Measurements from ENCODE around the gene PISD. TPM values are rescaled to one million over a fixed set of nuclear protein-coding genes. Genes with fewer than 3 reads are reported as not detected.

The PISD gene
- total RNA-seq, 1 experiment from 2014 or later: 16.7 TPM

DNA sequence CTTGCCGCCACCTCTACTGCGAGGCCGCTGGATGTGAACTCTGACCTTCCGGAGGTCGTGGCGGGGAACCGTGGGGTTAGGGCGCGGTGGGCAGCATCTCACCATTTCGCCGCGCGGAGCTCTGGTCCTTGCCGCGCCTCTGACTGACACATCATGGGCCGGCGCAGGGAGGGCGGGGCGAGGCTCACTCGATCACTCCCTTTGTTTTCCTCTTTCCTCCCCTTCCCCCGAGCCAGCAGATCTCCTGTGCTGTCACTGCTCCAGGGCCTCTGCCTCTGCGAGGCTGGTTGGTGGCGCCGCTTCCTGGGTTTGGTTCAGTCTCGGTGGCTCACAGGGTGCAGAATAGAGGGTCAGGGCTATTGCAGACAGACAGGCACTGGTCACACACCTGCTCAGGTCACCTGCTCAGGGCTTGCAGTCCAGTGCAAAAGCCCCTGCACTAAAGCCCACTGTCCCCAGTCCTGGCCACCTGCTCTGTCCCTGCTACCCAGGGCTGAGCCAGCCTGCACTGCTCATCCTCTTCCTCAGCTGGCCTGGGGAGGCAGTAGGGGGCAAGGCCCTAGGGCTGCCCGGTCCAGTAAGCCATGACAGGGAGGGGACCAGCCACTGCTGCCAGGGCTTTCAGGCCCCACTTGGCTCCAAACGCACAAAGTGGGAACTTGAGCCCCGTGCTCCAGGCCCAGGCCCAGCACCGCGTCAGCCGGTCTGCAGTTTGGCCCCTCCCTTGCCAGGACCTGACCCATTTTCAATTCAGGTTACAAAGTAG, 36.2 kb downstream of the PISD start:
- DNase-seq (ENCODE audit: low read depth): no peak

DNA sequence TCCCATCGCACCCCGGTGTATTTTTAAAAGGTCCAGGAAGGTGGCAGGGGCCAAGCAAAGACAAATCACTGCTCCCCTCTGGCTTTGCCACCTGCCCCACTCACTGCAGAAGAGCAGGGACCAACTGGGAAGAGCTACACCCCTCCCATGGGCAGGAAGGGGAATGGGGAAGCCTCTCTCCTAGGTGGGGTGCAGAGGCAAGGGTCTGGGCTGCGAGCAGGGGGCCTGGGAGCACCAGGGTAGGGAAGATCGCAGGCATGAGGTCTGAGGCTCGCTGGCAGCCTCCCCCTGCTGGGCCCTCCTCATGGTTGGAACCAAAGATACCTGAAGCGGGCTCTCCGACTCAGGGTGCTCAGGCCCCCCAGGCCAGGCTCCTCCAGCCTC, 36.8 kb downstream of the PISD start:
- no peak for DNase-seq (ENCODE audit: low read depth)

DNA sequence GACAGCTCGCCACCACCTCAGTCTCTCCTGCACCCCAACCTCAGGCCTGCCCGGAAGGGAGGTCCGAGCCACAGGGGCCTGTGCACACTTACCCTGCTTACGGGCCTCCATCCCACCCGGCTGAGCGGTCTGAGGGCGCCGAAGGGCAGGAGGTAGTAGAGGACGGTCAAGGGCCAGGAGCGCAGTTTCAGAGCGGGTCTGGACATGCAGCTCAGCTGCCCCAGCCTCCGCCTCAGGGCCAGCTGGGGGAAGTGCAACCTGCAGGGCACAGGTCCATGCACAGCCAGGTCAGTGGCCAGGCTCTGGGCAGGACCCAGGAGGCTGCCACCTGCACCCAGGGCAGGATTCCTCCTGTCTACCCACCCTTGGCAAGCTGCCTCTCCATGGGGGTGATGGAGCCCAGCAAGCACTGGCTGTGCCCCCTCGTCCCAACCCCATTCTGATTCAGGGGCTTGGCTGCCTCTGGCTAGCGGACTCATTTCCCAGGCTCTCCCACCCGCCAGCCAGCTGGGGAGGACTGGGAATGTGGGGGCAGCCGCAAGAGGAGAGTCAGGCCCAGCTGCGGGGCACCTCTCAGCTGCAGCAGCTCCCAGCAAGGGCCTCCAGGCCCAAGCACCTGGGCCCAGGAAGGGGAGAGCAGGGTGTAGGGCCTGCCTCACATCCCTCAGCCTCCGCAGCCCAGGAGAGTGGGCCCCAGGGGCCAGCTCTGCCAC, 38.3 kb downstream of the PISD start:
- DNase-seq (ENCODE audit: low read depth): no peak

DNA sequence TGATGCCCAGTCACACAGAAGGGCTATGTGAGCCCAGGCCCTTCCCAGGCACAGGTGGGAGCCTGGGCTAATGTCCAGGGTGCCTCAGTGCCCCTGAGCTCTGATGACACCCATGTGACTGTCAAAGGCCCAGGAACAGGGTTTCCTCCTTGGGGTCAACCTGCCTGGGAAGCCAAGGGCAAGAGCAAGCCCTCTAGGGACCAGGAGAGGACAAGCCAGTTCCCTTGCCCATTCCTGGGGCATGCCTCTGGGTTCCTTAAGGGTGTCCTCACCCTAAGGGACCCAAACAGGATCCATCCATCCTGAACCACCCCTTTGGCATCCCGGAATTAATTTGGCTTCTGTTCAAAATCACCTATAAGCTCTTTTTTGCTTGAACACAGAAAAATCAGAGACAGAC, 39.0 kb downstream of the PISD start:
- no peak for DNase-seq (ENCODE audit: low read depth)

DNA sequence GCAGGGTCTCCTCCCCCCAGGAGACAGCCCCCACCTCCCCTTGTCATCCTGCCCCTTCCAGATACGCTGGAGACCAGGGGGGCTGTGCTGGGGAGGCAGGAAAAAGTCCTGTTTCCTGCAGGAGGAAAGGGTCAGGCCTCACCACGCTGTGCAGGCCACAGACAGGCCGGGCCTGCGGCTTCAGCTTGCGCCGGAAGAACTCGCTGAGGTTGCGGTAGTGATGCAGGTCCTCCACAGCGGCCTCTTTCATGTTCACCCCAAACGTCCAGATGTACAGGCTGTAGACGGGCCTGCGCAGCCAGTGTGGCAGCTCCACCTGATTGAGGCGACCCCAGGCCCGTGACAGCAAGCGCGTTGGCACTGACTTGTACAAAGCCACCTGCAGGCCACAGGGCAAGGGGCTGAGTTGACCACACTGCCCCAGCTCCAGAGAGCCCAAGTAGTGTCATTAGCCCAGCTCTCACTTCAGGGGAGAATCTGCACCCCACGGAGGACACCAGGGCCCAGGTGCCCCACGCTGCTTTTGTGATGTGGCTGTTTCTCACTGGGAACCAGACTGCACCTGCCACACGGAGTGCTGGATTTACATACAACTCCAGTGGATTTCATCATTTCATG, 40.4 kb downstream of the PISD start:
- no peak for DNase-seq (ENCODE audit: low read depth)

DNA sequence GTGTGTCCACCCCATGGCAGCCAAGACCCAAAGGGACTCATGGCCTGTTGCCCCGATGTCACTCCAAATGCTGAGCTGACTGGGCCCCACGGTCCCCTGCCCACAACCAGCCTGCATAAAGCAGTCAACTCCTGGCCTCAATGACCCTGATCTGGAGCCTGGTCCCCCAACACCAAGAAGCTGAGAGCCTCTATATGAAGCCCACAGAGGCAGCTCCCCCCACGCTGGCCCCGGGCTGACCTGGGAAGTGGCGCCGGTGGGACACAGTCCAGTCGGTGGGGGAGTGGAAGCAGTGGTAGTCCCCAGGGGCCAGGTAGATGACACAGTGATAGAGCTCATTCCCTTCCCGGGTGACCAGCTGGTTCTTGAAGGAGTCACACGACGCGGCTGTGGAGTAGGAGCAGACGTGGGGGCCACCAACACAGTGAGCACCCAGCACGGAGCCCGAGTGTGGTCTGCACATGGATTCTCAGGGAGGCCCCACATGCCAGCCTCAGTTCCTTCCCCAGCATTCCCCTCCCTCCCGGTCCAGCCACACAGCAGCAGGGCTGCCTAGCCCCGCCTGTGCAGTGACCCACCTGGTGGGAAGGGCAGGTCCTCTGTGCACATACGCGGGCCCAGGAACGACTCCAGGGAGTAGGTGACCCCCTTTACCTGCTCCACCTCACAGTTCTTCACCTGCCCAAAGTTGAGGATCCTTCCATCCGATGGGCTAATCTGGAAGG, 41.1 kb downstream of the PISD start:
- no peak for DNase-seq (ENCODE audit: low read depth)

DNA sequence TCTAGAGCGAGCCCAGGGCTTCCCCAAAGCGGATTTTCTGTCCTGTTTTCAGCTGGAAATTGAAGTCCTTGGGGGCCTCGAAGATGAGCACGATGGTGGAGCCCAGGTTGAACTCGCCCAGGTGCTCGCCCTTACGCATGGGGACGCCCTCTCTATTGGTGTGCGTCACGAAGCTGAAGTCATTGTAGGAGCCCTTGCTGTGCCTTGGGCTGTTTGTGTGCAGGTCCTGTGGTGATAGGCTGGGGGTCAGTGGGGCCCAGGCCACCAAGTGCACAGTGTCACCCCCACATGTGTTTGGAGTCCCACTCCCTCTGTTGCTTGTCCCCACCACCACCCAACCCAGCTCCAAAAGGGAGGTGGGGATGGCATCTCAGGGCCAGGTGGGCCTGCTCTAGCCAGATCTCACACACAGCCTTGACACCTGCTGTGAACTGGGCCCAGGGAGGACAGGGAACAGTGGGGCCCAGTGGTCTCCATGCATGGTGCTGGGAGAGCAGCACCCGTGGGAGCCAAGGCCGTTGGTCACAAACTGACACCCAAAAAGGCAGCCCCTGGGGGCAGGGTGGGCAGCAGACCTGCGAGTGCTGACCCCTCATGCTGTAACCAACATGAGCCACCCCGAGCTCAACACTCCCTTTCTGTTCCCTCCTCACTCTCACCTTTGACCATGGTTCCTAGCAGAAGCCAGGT, 42.3 kb downstream of the PISD start:
- no peak for DNase-seq (ENCODE audit: low read depth)

DNA sequence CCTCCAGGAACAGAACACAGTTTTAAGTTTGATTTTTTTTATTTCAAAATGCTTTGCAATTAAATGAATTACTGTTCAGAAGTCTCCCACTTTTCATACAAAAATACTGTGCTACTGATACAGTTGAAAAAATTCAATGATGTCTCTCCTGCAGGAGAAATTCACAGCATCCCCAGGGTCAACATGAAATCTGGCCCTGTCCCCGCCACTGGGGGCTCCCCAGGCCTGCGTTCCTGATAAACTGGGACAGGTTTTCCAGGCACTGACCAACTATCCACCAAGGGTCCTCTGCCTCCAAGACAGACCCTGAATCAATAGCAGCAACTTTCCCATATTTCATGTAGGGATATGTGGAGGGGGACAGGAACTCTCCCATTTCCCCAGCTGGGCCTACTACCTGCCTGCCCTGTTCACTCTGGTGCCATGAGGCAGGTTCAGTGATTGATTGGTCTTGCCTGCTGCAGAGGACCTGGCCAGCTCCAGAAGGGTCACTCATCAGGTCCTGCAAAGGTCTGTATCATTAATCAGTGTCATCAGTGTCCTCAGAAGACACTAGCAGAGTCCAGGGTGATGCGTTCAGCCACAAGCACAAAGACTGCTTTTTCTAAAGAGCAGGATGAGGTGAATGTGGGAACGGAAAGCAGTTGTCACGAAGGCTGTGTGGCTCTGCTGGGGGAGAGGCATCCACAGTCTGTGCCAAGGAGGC, 43.4 kb downstream of the PISD start:
- DNase-seq (ENCODE audit: low read depth): no peak

DNA sequence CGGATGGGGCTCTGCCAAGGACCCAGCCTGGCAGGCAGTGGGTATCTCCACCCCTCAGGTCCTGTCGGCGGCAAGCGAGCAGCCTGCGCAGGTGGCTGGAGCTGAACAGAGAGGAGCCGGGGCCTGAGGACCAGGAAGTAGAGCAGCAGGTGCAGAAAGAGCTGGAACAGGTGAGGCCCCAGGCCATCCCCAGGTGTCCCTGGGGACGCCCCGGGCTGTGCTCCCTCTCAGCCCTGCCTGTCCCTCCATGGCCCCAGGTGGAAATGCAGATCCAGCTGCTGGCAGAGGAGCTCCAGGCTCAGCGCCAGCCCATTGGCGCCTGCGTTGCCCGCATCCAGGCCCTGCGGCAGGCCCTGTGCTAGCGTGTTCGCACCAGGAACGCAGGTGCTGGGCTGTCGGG, 44.0 kb downstream of the PISD start:
- no peak for DNase-seq (ENCODE audit: low read depth)

DNA sequence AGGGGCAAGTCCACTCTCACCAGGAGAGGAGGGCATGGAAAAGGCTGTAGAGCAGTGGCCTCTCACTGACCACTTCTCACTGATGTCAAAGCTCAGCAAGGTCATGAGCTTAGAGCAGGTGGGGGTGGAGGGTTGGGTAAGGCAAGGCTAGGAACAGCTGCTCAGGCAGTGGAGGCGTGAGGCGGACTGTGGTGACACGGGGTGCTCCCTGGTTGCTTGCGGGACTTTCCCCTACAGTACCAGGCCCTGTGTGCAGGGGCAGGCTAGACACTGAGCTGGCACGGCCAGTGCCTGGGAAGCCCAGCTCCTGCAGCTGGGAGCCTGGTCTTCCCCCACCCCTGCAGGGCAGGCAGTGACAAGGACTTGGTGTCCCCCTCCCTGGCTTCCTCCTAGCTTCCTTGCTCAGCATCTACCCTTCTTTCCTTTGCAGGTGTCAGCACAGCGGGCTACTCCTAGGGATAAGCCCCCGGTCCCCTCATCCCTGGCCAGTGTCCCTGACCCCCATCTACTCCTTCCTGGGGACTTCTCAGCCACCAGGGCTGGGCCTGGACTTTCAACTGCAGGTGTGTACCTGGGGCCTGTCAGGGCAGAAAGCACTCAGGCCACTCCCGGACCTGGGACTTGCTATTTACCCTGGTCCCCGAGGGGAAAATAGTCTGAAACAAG, 45.6 kb downstream of the PISD start:
- no peak for DNase-seq (ENCODE audit: low read depth)

DNA sequence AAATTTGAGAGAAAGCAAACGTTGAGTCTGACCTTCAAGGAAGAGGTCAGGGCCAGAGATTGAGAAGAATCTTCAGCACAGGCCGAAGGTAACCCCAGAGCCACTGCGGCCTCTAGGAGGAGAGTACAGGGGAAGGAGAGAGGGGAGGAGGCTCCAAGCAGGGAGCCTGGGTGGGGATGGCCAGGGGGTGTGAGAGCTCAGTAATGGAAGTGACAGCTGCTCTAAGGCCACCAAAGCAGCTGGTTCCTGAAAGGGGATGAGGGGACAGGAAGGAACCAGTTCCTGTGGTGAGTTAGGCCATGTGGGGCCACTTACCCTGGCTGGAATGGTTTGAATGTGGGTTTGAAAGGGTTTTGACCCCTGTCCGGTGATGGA, 46.1 kb downstream of the PISD start:
- no peak for DNase-seq (ENCODE audit: low read depth)

DNA sequence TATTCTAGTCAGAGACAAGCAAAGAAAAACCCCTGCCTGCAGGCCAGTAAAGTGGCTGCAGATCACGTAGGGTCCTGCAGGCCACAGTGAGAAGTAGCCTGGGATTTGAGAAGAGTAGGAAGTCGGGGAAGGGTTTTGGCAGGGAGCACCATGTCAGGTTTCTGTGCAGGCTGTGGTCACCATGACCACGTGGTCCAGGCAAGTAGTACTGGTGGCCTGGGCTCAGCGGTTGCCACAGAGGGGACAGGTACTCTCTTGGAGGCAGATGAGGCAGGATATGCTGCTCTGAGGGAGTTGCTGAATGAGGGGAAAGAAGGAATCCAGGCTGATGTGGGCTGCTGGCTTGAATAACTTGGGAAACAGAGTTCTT, 46.5 kb downstream of the PISD start:
- no peak for DNase-seq (ENCODE audit: low read depth)

DNA sequence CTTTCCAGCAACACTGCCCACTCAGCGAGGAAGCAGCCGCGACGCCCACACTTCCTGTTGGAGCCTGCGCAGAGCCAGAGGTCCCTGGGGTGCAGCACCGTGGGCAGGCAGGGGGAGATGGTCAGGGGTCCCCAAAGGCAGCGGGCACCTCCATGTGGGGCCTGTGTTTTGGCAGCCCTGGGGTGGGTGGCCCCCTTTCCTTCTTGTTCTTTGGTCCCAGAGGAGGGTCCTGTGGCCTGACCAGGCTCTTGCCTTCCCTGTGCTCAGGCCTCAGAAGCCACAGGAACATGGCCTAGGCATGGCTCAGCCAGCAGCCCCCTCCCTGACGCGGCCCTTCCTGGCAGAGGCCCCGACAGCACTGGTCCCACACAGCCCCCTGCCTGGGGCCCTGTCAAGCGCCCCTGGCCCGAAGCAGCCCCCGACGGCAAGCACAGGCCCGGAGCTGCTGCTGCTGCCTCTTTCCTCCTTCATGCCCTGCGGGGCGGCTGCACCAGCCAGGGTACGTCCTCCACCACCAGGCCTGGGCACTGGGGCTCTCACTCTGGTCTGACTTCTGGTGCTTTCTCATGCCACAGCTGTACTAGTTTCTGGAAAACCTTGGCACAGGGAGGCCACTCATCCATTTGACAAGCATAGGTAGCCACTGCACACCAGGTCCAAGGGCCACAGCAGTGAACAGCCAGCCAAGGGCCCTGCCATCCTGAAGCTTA, 47.1 kb downstream of the PISD start:
- no peak for DNase-seq (ENCODE audit: low read depth)

DNA sequence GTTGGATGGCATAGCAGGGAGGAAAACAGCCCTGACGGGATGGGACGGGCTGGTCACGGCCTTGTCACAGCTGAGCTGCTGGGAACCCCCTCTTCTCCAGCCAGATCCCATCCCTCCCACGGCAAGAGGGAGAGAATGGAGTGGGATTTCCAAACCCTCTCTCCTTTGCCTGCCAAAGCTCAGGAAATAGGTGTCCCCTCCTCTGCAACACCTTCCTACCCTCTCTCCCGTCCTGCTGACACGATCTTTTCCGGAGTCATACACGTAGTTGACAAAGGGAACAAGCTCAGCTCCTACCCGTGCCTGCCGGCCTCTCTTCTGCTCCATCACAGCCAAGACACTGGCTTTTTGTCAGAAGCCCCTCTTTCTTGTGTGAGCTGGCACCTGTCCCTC, 48.1 kb downstream of the PISD start:
- no peak for DNase-seq (ENCODE audit: low read depth)

DNA sequence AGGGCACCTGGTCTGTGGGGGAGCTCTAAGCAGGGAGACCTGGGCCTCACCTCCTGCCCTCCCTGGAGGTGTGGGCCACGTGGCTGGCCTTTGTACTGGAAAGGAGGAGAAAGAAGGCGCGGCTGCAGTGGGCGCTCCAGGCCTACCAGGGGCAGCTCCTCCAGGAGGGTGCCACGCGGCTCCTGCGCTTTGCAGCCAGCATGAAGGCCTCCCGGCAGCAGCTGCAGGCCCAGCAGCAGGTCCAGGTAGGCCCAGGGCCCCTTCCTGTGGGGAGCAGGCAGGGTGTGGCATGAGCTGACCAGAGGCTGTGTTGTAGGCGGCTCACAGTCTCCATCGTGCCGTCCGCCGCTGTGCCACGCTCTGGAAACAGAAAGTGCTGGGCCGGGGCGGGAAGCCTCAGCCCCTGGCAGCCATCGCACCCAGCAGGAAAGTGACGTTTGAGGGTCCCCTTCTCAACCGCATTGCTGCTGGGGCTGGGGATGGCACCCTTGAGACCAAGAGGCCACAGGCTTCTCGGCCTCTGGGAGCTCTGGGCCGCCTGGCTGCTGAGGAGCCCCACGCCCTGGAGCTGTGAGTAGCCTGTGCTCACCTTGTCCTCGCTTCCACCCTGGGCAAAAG, 48.6 kb downstream of the PISD start:
- DNase-seq (ENCODE audit: low read depth): no peak

DNA sequence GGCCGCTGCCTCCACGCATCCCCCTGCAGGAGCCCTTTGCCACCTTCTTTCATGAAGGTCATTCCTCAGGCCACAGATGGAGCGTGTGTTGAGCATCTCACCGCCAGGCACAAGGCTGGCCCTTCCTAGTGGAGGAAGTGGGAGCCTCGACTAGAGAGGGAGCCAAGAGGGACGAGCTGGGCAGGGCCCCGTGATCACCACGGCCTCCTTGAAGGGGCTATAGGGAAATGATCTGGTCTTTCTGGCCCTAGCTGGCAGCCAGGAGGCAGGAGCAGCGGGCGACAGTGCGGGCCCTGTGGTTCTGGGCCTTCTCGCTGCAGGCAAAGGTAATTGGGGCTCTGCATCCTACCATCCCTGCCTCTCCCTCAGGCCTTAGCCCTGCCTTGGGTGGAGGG, 49.1 kb downstream of the PISD start:
- DNase-seq (ENCODE audit: low read depth): no peak

DNA sequence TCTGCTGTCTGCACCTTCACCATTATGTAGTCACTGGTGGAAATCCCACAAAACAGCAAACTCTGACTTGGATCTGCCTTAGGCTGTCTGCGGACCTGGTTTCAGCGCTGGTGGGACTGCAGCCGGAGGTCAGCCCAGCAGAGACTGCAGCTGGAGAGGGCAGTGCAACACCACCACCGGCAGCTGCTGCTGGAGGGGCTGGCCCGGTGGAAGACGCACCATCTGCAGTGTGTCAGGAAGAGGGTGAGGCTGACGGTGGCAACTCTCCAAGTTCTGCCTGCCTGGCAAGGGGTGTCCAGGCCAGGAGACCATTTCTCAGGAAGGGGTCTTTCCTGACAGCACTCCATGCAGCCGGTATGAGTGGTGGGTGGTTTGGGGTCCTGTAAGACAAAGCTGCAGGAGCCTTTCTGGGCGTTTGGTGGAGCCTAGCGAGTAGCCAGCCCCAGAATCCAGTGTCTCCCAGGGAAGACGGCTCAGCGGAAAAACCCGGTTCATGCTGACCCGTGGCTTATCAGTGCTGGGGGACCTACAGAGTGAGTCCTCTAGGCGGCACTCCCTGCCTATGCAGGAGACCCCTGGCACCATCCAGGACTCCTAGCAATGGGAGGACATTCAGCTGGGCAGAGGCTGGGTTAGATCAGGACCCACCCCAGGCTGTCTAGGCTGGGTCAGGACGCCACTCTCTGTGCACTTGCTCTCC, 50.8 kb downstream of the PISD start:
- no peak for DNase-seq (ENCODE audit: low read depth)

DNA sequence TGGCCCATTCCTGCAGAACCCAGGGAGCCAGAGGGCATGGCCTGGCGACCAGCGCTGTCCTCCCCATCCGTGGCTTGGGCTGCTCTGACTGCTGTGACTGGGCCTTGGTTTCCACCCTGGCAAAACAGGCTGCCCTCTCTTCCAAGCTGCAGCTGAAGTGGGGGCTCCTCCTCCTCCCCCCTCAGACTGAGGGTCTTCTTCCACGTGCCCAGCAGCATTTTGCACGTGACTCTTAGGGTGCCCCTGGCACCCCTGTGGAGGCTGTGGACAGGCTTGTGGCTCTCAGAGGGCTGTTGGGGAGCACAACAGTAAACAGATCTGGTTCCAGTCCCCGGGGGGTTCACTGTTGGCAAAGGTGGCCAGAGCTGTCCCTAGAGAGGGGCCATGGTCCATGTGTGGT, 51.4 kb downstream of the PISD start:
- no peak for DNase-seq (ENCODE audit: low read depth)

DNA sequence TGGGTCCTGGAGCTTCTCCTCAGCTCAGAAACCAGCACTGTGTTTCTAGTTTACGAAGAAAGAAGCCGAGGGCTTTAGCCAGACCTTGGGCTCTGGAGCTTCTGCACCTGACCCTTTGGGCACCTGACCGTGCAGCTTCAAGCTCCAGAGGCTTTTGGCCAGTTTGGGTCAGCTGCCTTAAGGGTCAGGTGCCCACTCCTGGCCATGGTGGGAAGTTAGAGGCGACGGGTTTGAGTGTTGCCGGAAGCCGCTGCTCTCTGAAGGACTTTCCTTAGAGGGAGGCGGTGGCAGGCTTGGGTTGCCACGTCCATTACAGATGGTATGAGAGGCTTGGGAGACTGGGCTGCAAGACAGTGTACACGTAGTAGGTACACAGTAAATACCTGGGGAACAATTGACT, 52.3 kb downstream of the PISD start:
- DNase-seq (ENCODE audit: low read depth): no peak

Measured in RPMI7951 (cell line).